ENCODE data around the gene CACYBP.

The CACYBP gene

GRCh38 chr1:175035865-175036264 lies 36.1 kb downstream of the CACYBP start:
- ATAC-seq = no peak

GRCh38 chr1:175036476-175036875 lies 36.7 kb downstream of the CACYBP start:
- no peak for ATAC-seq
- TF ChIP-seq ZFP3 (CRISPR knock-in tag; IDR thresholded peaks at IDR 0.05) (no peak), ZNF70 (CRISPR knock-in tag; IDR thresholded peaks at IDR 0.05) (no peak), OSR1 (CRISPR knock-in tag; IDR thresholded peaks at IDR 0.05) (no peak), ARNTL (CRISPR knock-in tag; IDR thresholded peaks at IDR 0.05; ENCODE audit: borderline replicate concordance, low read depth) (no peak), PATZ1 (CRISPR knock-in tag; IDR thresholded peaks at IDR 0.05; ENCODE audit: borderline replicate concordance) (no peak), ESRRG (CRISPR knock-in tag; IDR thresholded peaks at IDR 0.05) (no peak), TOX (CRISPR knock-in tag; IDR thresholded peaks at IDR 0.05; ENCODE audit: borderline replicate concordance) (no peak), ZNF565 (CRISPR knock-in tag; conservative IDR thresholded peaks at IDR 0.05; ENCODE audit: low read depth) (no peak), SNAI2 (CRISPR knock-in tag; IDR thresholded peaks at IDR 0.05) (no peak), ZFP30 (CRISPR knock-in tag; IDR thresholded peaks at IDR 0.05) (no peak), GLIS3 (CRISPR knock-in tag; IDR thresholded peaks at IDR 0.05) (no peak)

More at GRCh38 chr1:175035865-175036264, 36.1 kb downstream of the CACYBP start:
- no peak for TF ChIP-seq ZFP3 (CRISPR knock-in tag; IDR thresholded peaks at IDR 0.05)
- TF ChIP-seq ISL1 (CRISPR knock-in tag; IDR thresholded peaks at IDR 0.05) = no peak
- TF ChIP-seq CSRNP3 (CRISPR knock-in tag; IDR thresholded peaks at IDR 0.05) = no peak
- TF ChIP-seq PATZ1 (CRISPR knock-in tag; IDR thresholded peaks at IDR 0.05; ENCODE audit: borderline replicate concordance) = no peak
- no peak for TF ChIP-seq PPARA (CRISPR knock-in tag; IDR thresholded peaks at IDR 0.05; ENCODE audit: borderline replicate concordance)
- TF ChIP-seq POU6F1 (CRISPR knock-in tag; IDR thresholded peaks at IDR 0.05; ENCODE audit: borderline replicate concordance, low read depth) = no peak
- TF ChIP-seq CREB5 (CRISPR knock-in tag; IDR thresholded peaks at IDR 0.05; ENCODE audit: low read depth) = no peak
- no peak for TF ChIP-seq ZC3H10 (CRISPR knock-in tag; IDR thresholded peaks at IDR 0.05)
- TF ChIP-seq TSHZ2 (CRISPR knock-in tag; IDR thresholded peaks at IDR 0.05) = no peak
- TF ChIP-seq ZNF8 (CRISPR knock-in tag; IDR thresholded peaks at IDR 0.05) = no peak
- no peak for TF ChIP-seq ZNF565 (CRISPR knock-in tag; conservative IDR thresholded peaks at IDR 0.05; ENCODE audit: low read depth)
- no peak for TF ChIP-seq OSR1 (CRISPR knock-in tag; IDR thresholded peaks at IDR 0.05)
- TF ChIP-seq CSDC2 (CRISPR knock-in tag; IDR thresholded peaks at IDR 0.05) = no peak
- TF ChIP-seq RARB (CRISPR knock-in tag; IDR thresholded peaks at IDR 0.05) = no peak
- no peak for TF ChIP-seq BACH2 (CRISPR knock-in tag; IDR thresholded peaks at IDR 0.05; ENCODE audit: borderline replicate concordance)
- no peak for TF ChIP-seq ESRRG (CRISPR knock-in tag; IDR thresholded peaks at IDR 0.05)
- TF ChIP-seq ZFP30 (CRISPR knock-in tag; IDR thresholded peaks at IDR 0.05) = no peak

Data from SK-N-SH treated with all-trans-retinoic acid at 6 μM for 48 hours (cell line).